Activated CD8-positive, alpha-beta T cell treated with anti-CD3 and anti-CD28 coated beads for 36 hours (primary cell): ENCODE measurements around the gene MGAT4B. TPM values are rescaled to one million over a fixed set of nuclear protein-coding genes. Genes with fewer than 3 reads are reported as not detected.

ENCODE experiments used
- ATAC-seq: fragments of 200-7000 bp; cut with Tn5 transposase; one replicate; pipeline ENCODE4 v1.10.0; 2021; ENCODE audit warnings: mild to moderate bottlenecking, moderate library complexity
- CTCF ChIA-PET: fragments of 350-600 bp; sonication (Branson Sonifier 250); formaldehyde crosslinking; loops from one replicate; lab custom pipeline; 2021; ENCODE audit warnings: antibody characterized with exemption; lab: Charles Lee
- POLR2A ChIA-PET: fragments of 350-600 bp; sonication (Branson Sonifier 250); formaldehyde crosslinking; loops from one replicate; lab custom pipeline; 2021; ENCODE audit warnings: antibody characterized with exemption; lab: Charles Lee
- DNase-seq: peaks from one replicate; pipeline ENCODE4 v3.0.0-alpha.2; 2020
- H3K27ac Mint-ChIP-seq: one replicate; pipeline ENCODE4 v1.8.0; 2021; ENCODE audit warnings: mild to moderate bottlenecking, mixed read lengths
- H3K27me3 Mint-ChIP-seq: one replicate; pipeline ENCODE4 v1.8.0; 2021; ENCODE audit warnings: mixed read lengths
- H3K36me3 Mint-ChIP-seq: one replicate; pipeline ENCODE4 v1.8.0; 2021; ENCODE audit warnings: low read depth, mixed read lengths
- H3K4me1 Mint-ChIP-seq: one replicate; pipeline ENCODE4 v1.8.0; 2021; ENCODE audit warnings: low read depth, mixed read lengths
- H3K4me3 Mint-ChIP-seq: one replicate; pipeline ENCODE4 v1.8.0; 2021; ENCODE audit warnings: mild to moderate bottlenecking, moderate library complexity, mixed read lengths
- H3K9me3 Mint-ChIP-seq: one replicate; pipeline ENCODE4 v1.8.0; 2021; ENCODE audit warnings: mixed read lengths
- intact Hi-C: fragments of 100-400 bp; cut with micrococcal nuclease; formaldehyde crosslinking; loops from one replicate; pipeline ENCODE4 v1.10.0; 2022
- total RNA-seq, 2 experiments: library from RNA; stranded (reverse); gene quantifications; one replicate each; pipeline ENCODE4 v1.2.3, GENCODE V29; 2021
- TF ChIP-seq, protein P1 (sequence below): fragments of 200-600 bp; IDR thresholded peaks from one replicate; pipeline ENCODE4 v1.8.0; 2022; ENCODE audit warnings: antibody characterized with exemption, mild to moderate bottlenecking

Gene MGAT4B
- total RNA-seq, 2 experiments from 2014 or later = 62.8 to 65.9 TPM

DNA sequence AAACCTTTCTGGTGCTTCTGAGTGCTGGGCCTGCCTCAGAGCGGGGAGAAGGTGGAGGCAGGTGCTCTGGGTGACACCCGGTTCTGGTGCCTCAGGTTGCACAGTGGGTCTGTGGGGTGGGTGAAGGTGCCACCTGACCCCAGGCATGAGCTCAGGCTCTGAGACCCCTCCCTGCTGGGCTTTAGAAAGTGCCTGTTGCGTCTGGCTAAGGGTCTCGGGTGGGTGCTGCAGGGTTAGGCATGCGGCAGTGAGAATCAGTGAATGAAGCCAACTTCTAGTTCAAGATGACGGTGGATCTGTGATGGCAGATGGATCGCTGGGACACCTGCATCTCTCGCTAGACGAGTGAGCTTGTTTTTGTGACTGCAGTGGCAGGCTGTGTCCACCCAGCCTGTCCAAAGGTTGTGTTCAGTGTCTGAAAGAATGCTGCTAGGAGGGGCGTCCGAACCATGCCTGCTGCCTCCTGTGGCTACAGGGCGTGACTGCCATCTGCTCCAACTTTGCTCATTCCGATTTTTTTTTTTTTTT lies 19.1 kb upstream of the MGAT4B start:
- ChIA-PET POLR2A (interaction anchor here (0.6 kb wide), 1 partner anchor 235 kb away, joined by 4 read pairs; no protein-coding TSS in a partner anchor), CTCF (interaction anchor here (0.9 to 1.0 kb wide), 2 partner anchors 24 to 62 kb away, joined by 3 read pairs; no protein-coding TSS in a partner anchor)
- no peak overlapping the region for H3K4me3 Mint-ChIP-seq
- DNase-seq (no peak), ATAC-seq (no peak)
- no peaks in the 10 kb centered on the region for H3K9me3 Mint-ChIP-seq
- H3K27me3 Mint-ChIP-seq = no peaks in the 10 kb centered on the region
- intact Hi-C loops = no loop called here
- peaks cover 64% of the 10 kb centered on the region for H3K36me3 Mint-ChIP-seq
- TF ChIP-seq, protein P1, sequence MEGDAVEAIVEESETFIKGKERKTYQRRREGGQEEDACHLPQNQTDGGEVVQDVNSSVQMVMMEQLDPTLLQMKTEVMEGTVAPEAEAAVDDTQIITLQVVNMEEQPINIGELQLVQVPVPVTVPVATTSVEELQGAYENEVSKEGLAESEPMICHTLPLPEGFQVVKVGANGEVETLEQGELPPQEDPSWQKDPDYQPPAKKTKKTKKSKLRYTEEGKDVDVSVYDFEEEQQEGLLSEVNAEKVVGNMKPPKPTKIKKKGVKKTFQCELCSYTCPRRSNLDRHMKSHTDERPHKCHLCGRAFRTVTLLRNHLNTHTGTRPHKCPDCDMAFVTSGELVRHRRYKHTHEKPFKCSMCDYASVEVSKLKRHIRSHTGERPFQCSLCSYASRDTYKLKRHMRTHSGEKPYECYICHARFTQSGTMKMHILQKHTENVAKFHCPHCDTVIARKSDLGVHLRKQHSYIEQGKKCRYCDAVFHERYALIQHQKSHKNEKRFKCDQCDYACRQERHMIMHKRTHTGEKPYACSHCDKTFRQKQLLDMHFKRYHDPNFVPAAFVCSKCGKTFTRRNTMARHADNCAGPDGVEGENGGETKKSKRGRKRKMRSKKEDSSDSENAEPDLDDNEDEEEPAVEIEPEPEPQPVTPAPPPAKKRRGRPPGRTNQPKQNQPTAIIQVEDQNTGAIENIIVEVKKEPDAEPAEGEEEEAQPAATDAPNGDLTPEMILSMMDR = no peak
- H3K4me1 Mint-ChIP-seq = peaks cover 40% of the 10 kb centered on the region
- H3K27ac Mint-ChIP-seq = peak overlapping the region; percentile 46

DNA sequence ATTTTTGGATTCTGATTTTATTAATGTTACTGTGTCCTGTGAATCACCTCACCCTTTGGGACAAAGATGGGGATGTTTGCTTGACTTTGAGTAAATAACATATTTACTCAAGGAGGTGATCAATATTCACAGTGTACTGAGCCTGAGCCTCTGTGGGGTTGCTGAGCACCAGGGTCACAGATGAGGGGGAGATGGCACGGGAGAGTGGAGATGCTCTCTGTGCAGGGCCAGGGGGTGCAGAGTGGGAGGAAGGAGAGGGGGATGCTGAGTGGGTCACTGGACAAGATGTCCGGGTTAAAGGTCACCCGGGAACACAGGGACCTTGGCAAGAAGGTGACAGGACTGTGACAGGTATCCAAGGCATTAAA lies 18.1 kb upstream of the MGAT4B start:
- DNase-seq (no peak), ATAC-seq (no peak)
- intact Hi-C loops = no loop called here
- CTCF ChIA-PET = no interaction called here
- TF ChIP-seq, protein P1 = no peak
- H3K27ac Mint-ChIP-seq = peak overlapping the region; percentile 3
- H3K9me3 Mint-ChIP-seq = no peaks in the 10 kb centered on the region
- POLR2A ChIA-PET = interaction anchor here (0.8 kb wide), 1 partner anchor 23 kb away, joined by 3 read pairs; no protein-coding TSS in a partner anchor
- H3K27me3 Mint-ChIP-seq = no peaks in the 10 kb centered on the region
- peaks cover 47% of the 10 kb centered on the region for H3K4me1 Mint-ChIP-seq
- H3K36me3 Mint-ChIP-seq = peaks cover 56% of the 10 kb centered on the region
- no peak overlapping the region for H3K4me3 Mint-ChIP-seq

DNA sequence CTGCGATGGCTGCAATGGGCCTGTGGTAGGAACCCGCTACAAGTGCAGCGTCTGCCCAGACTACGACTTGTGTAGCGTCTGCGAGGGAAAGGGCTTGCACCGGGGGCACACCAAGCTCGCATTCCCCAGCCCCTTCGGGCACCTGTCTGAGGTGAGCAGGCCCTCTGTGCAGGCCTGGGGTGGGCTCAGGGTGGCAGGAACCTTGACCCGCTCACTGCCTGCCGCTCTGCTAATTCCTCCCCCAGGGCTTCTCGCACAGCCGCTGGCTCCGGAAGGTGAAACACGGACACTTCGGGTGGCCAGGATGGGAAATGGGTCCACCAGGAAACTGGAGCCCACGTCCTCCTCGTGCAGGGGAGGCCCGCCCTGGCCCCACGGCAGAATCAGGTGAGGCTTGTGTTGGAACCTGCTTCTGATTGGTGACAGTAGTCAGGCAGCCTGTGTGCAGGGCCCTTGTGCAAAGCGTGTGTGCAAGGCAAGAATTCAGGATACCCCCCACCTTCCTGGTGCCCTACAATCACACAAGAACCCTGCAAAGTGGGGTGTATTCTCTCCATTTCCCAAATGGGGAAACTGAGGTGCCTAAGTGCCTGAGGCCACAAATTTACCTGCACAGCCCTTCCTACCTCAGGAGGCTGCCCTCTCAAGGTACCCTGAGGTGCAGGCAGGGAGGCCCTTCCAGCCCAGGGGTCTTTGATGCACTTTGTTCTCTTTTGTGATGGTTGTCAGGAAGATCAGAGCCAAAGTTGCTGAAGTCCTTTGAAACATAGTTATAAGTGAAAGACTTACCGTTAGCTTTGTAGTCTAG lies 17.5 kb upstream of the MGAT4B start:
- POLR2A ChIA-PET = interaction anchor here (0.8 kb wide), 1 partner anchor 22 kb away, joined by 3 read pairs; no protein-coding TSS in a partner anchor

DNA sequence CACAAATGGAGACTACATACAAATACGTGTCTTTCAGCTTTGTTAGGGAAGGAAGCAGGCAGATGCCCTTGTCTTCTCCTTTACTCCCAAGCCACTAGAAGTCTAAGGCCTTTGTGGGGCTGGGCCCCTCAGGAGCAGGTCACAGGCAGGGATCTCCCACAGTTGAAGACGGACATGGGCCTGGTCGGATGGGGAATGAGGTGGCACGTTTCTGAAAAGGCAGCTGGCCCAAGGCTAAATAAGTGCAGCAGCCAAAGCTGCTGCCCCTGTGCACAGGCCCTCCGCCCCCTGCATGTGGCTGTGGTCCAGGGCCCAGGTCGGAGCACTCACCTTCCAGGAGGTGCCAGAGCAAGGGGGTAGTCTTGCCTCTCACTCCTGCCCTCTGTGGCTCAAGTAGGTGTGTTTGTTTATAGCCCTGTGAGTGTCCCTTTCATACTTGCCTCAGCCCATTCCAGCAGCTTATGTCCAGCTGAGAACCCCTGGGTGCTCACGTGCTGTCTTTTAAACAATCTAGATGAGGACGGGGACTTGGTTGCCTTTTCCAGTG lies 15.9 kb upstream of the MGAT4B start:
- no peak for ATAC-seq
- peaks cover 52% of the 10 kb centered on the region for H3K4me1 Mint-ChIP-seq
- ChIA-PET CTCF (interaction anchor here (0.6 to 1.8 kb wide), 3 partner anchors 14 to 500 kb away, joined by 3 to 4 read pairs (median 3); no protein-coding TSS in a partner anchor), POLR2A (interaction anchor here (0.6 to 4.1 kb wide), 11 partner anchors 10 to 199 kb away, joined by 3 to 25 read pairs (median 4); partner anchors contain the start of genes HNRNPH1, MGAT4B and MRNIP)
- H3K27me3 Mint-ChIP-seq = no peaks in the 10 kb centered on the region
- peak overlapping the region; percentile 94 for H3K27ac Mint-ChIP-seq
- TF ChIP-seq, protein P1 = no peak
- H3K4me3 Mint-ChIP-seq = peak overlapping the region; percentile 94
- H3K36me3 Mint-ChIP-seq = peaks cover 41% of the 10 kb centered on the region
- intact Hi-C loops = no loop called here
- DNase-seq = no peak
- H3K9me3 Mint-ChIP-seq = no peaks in the 10 kb centered on the region

More for the DNA sequence above, 17.5 kb upstream of the MGAT4B start:
- DNase-seq (no peak), ATAC-seq (no peak)
- intact Hi-C loops = no loop called here
- Mint-ChIP-seq H3K9me3 (no peaks in the 10 kb centered on the region), H3K27me3 (no peaks in the 10 kb centered on the region), H3K4me1 (peaks cover 52% of the 10 kb centered on the region), H3K36me3 (peaks cover 51% of the 10 kb centered on the region), H3K27ac (peak overlapping the region; percentile 3), H3K4me3 (no peak overlapping the region)
- CTCF ChIA-PET = no interaction called here
- TF ChIP-seq, protein P1 = no peak
